ENCODE data around the gene GAS7.

GAS7 gene

DNA sequence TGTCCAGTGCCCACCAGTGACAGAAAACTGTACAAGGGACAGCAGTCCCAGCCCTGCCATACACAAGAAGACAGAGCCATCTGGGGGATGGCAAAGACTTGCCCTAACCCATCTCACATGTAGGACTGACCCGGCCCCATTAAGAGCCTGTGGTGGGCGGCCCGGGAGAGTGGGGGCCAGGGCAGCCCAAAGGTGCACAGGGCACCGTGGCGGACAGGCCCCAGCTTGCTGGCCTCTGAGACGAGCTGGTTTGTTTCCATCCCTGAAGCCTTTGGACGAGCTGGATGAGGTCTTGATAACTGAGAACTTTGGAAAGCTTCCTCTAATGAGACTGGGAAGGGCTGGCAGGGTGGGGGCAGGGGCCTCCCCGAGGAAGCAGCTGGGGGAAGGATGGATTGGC is 282.3 kb downstream of the GAS7 start:
- Histone ChIP-seq H3K9ac (ENCODE audit: insufficient read length) (no peak overlapping the region), H3K9me3 (ENCODE audit: low read depth, low read length) (no peaks in the 10 kb centered on the region), H3K27ac (no peak overlapping the region), H3K36me3 (ENCODE audit: insufficient read depth, low read length) (no peaks in the 10 kb centered on the region), H3K4me3 (no peak overlapping the region)
- no peak for DNase-seq (ENCODE audit: low read depth, low spot score)
- TF ChIP-seq EZH2 (IDR thresholded peaks at IDR 0.05) (no peak), FOXP2 (optimal IDR thresholded peaks at IDR 0.05; ENCODE audit: control extremely low read depth, extremely low read length, insufficient read depth) (no peak), POLR2AphosphoS5 (IDR thresholded peaks at IDR 0.05; ENCODE audit: borderline replicate concordance, low read depth, low read length) (no peak)

GRCh38 chr17:9913476-9913875 is 284.9 kb downstream of the GAS7 start:
- no peak for DNase-seq (ENCODE audit: low read depth, low spot score)
- Histone ChIP-seq H3K9ac (ENCODE audit: insufficient read length) (no peak overlapping the region), H3K4me3 (no peak overlapping the region), H3K36me3 (ENCODE audit: insufficient read depth, low read length) (no peaks in the 10 kb centered on the region), H3K27ac (no peak overlapping the region), H3K9me3 (ENCODE audit: low read depth, low read length) (no peaks in the 10 kb centered on the region)
- TF ChIP-seq POLR2AphosphoS5 (IDR thresholded peaks at IDR 0.05; ENCODE audit: borderline replicate concordance, low read depth, low read length) (no peak), FOXP2 (optimal IDR thresholded peaks at IDR 0.05; ENCODE audit: control extremely low read depth, extremely low read length, insufficient read depth) (no peak)

GRCh38 chr17:9912121-9913099 is 286.0 kb downstream of the GAS7 start:
- no peaks in the 10 kb centered on the region for H3K36me3 ChIP-seq (ENCODE audit: insufficient read depth, low read length)
- H3K27ac ChIP-seq: no peak overlapping the region
- no peak overlapping the region for H3K4me3 ChIP-seq
- H3K9ac ChIP-seq (ENCODE audit: insufficient read length): no peak overlapping the region
- H3K9me3 ChIP-seq (ENCODE audit: low read depth, low read length): no peaks in the 10 kb centered on the region
- TF ChIP-seq POLR2AphosphoS5 (IDR thresholded peaks at IDR 0.05; ENCODE audit: borderline replicate concordance, low read depth, low read length) (no peak), FOXP2 (optimal IDR thresholded peaks at IDR 0.05; ENCODE audit: control extremely low read depth, extremely low read length, insufficient read depth) (no peak), EZH2 (IDR thresholded peaks at IDR 0.05) (no peak)
- DNase-seq (ENCODE audit: low read depth, low spot score): no peak

GRCh38 chr17:9911089-9911488 is 287.3 kb downstream of the GAS7 start:
- H3K36me3 ChIP-seq (ENCODE audit: insufficient read depth, low read length): no peaks in the 10 kb centered on the region
- H3K9ac ChIP-seq (ENCODE audit: insufficient read length): no peak overlapping the region
- H3K27ac ChIP-seq: no peak overlapping the region
- TF ChIP-seq EZH2 (IDR thresholded peaks at IDR 0.05) (no peak), POLR2AphosphoS5 (IDR thresholded peaks at IDR 0.05; ENCODE audit: borderline replicate concordance, low read depth, low read length) (no peak), FOXP2 (optimal IDR thresholded peaks at IDR 0.05; ENCODE audit: control extremely low read depth, extremely low read length, insufficient read depth) (no peak)
- no peak for DNase-seq (ENCODE audit: low read depth, low spot score)
- no peak overlapping the region for H3K4me3 ChIP-seq
- H3K9me3 ChIP-seq (ENCODE audit: low read depth, low read length): no peaks in the 10 kb centered on the region

GRCh38 chr17:9908649-9909042 is 289.8 kb downstream of the GAS7 start:
- DNase-seq (ENCODE audit: low read depth, low spot score): no peak
- TF ChIP-seq POLR2AphosphoS5 (IDR thresholded peaks at IDR 0.05; ENCODE audit: borderline replicate concordance, low read depth, low read length): no peak
- TF ChIP-seq FOXP2 (optimal IDR thresholded peaks at IDR 0.05; ENCODE audit: control extremely low read depth, extremely low read length, insufficient read depth): no peak
- no peak for TF ChIP-seq EZH2 (IDR thresholded peaks at IDR 0.05)
- Histone ChIP-seq H3K9me3 (ENCODE audit: low read depth, low read length) (no peaks in the 10 kb centered on the region), H3K9ac (ENCODE audit: insufficient read length) (no peak overlapping the region), H3K36me3 (ENCODE audit: insufficient read depth, low read length) (no peaks in the 10 kb centered on the region), H3K4me3 (no peak overlapping the region), H3K27ac (no peak overlapping the region)

DNA sequence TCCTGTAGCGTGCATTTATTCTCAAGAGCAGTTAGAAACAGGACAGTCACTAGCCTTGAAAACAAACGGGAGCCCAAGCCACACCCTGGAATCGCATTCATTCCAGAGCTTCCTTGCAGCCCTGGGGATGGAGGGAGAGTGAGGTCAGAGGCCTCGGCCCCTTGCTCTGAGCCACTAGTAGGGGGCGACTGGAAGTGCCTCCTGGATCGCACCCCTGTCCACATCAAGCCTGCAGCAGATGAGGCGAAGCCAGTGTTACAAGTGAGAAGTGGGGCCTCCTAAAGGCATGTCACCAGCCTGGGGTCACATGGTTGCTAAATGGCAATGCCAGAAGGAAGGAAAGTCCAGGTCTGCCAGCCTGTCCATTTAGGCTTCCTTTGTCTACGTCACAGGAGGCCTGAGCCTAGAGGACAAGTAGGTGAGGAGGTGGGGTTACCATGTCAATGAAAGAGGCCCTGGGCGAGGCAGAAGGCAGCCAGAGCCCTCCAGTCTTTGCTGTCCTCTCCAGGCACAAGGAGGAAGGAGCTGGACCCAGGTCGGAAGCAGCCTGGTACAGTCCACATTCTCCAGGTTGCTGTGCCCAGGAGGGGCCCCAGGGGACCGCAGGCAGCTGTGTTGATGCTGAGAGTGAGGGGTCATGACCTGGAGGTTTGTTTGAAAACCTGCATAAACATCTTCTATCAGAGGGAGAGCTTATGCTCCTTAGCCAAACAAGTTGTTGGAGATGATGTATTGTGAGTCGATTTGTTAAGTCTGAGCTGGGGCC is 290.3 kb downstream of the GAS7 start:
- no peak for DNase-seq (ENCODE audit: low read depth, low spot score)

DNA sequence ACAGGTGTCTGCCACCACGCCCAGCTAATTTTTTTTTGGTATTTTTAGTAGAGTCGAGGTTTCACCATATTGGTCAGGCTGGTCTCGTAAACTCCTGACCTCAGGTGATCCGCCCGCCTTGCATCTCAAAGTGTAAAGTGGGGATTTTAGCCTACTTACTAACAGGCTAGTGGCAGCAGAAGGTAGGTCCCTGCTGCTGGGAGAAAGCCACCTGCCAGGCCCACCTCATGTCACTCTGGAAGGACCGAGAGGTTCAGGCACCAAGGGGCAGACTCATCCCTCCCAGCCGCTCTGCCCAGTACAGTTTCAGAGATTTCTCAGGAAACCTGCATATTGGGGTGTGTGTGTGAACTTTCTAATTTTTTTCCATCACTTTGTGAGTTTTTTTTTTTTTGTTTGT is 291.3 kb downstream of the GAS7 start:
- Histone ChIP-seq H3K36me3 (ENCODE audit: insufficient read depth, low read length) (no peaks in the 10 kb centered on the region), H3K9ac (ENCODE audit: insufficient read length) (no peak overlapping the region), H3K4me3 (no peak overlapping the region), H3K27ac (no peak overlapping the region), H3K9me3 (ENCODE audit: low read depth, low read length) (no peaks in the 10 kb centered on the region)
- no peak for DNase-seq (ENCODE audit: low read depth, low spot score)
- TF ChIP-seq EZH2 (IDR thresholded peaks at IDR 0.05) (no peak), FOXP2 (optimal IDR thresholded peaks at IDR 0.05; ENCODE audit: control extremely low read depth, extremely low read length, insufficient read depth) (no peak), POLR2AphosphoS5 (IDR thresholded peaks at IDR 0.05; ENCODE audit: borderline replicate concordance, low read depth, low read length) (no peak)

More for the DNA sequence above, 290.3 kb downstream of the GAS7 start:
- Histone ChIP-seq H3K9me3 (ENCODE audit: low read depth, low read length) (no peaks in the 10 kb centered on the region), H3K36me3 (ENCODE audit: insufficient read depth, low read length) (no peaks in the 10 kb centered on the region), H3K27ac (no peak overlapping the region), H3K4me3 (no peak overlapping the region), H3K9ac (ENCODE audit: insufficient read length) (no peak overlapping the region)
- TF ChIP-seq FOXP2 (optimal IDR thresholded peaks at IDR 0.05; ENCODE audit: control extremely low read depth, extremely low read length, insufficient read depth) (no peak), POLR2AphosphoS5 (IDR thresholded peaks at IDR 0.05; ENCODE audit: borderline replicate concordance, low read depth, low read length) (no peak), EZH2 (IDR thresholded peaks at IDR 0.05) (no peak)

- Histone ChIP-seq H3K36me3 (ENCODE audit: insufficient read depth, low read length) (no peaks in the 10 kb centered on the region), H3K4me3 (no peak overlapping the region), H3K27ac (no peak overlapping the region), H3K9me3 (ENCODE audit: low read depth, low read length) (no peaks in the 10 kb centered on the region), H3K9ac (ENCODE audit: insufficient read length) (no peak overlapping the region)
- TF ChIP-seq EZH2 (IDR thresholded peaks at IDR 0.05) (no peak), POLR2AphosphoS5 (IDR thresholded peaks at IDR 0.05; ENCODE audit: borderline replicate concordance, low read depth, low read length) (no peak), FOXP2 (optimal IDR thresholded peaks at IDR 0.05; ENCODE audit: control extremely low read depth, extremely low read length, insufficient read depth) (no peak)
- no peak for DNase-seq (ENCODE audit: low read depth, low spot score)
Measured at GRCh38 chr17:9906616-9907015, 291.8 kb downstream of the GAS7 start.
